ENCODE data around the gene PDGFRB. TPM values are rescaled to one million over a fixed set of nuclear protein-coding genes. Genes with fewer than 3 reads are reported as not detected.

PDGFRB gene
- polyA plus RNA-seq, 3 donors: 0.04 to 0.99 (median 0.20) TPM

DNA sequence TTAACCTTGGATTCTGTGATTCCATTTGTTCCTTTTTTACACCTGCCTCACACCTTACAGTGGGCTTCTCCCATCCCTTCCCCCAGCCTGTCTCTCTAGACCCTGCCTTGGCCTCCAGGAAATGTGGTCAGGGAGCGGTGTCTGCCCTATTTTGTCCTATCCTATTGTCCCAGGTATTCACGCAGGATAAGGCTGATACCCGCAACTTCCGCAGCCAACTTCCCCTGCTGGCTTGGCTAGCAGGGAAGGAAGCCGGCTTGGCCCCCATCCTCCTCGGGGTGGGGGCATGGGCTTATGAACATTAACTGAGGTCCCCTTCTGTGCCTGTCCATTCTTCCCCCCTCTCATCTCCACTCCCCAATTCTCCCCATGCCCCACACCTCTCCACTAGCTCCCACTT, 72.8 kb downstream of the PDGFRB start:
- Histone ChIP-seq H2AFZ (ENCODE audit: insufficient read depth, low read depth, low read length, poor library complexity, severe bottlenecking) (no peak overlapping the region), H3K9ac (ENCODE audit: insufficient read depth, low read length, poor library complexity, severe bottlenecking) (peak overlapping the region; percentile 58), H3K79me2 (ENCODE audit: insufficient read depth, low read length) (peaks cover 97% of the 10 kb centered on the region), H4K20me1 (ENCODE audit: insufficient read depth, low read length) (peaks cover 76% of the 10 kb centered on the region), H3K9me3 (replicated peaks in 1 of 2; ENCODE audit: control insufficient read depth in 1 of 2, insufficient read depth in 1 of 2, low read length in 2 of 2) (no peaks in the 10 kb centered on the region), H3K4me2 (replicated peaks; ENCODE audit: extremely low read depth, low read length, poor library complexity, severe bottlenecking) (peak overlapping the region; percentile 88), H3K36me3 (replicated peaks in 1 of 2; ENCODE audit: control insufficient read depth in 1 of 2, insufficient read depth in 2 of 2, low read length in 2 of 2) (peaks cover 36% of the 10 kb centered on the region in 2 donors), H3K27ac (ENCODE audit: low read depth in 1 of 2, low read length in 2 of 2) (peak overlapping the region; percentile 65 to 83), H3K27me3 (ENCODE audit: control insufficient read depth in 2 of 2, insufficient read depth in 2 of 2, low read length in 2 of 2) (no peaks in the 10 kb centered on the region), H3K4me1 (ENCODE audit: control insufficient read depth in 1 of 2, insufficient read depth in 2 of 2, low read length in 2 of 2) (peaks cover 60 to 68% of the 10 kb centered on the region in 2 donors), H3K4me3 (replicated peaks in 1 of 3; ENCODE audit: low read depth in 2 of 3, low read length in 3 of 3) (peak overlapping the region; percentile 61 to 87 (median 81))
- Mint-ChIP-seq H3K27ac (peak overlapping the region; percentile 91 to 96 (median 94)), H3K27me3 (ENCODE audit: low read depth in 3 of 3) (peaks cover 0 to 7% (median 5%) of the 10 kb centered on the region in 3 donors), H3K4me3 (peak overlapping the region; percentile 96 to 98), H3K4me1 (peaks cover 84% of the 10 kb centered on the region), H3K9me3 (peaks cover 0 to 2% (median 0%) of the 10 kb centered on the region in 7 donors), H3K36me3 (peaks cover 29 to 35% of the 10 kb centered on the region in 2 donors)
- intact Hi-C loops (cut with micrococcal nuclease): no loop called here
- WGBS (ENCODE audit: insufficient coverage): 2% methylated on average over 5 of the region's 6 CpGs
- TF ChIP-seq, protein P1, sequence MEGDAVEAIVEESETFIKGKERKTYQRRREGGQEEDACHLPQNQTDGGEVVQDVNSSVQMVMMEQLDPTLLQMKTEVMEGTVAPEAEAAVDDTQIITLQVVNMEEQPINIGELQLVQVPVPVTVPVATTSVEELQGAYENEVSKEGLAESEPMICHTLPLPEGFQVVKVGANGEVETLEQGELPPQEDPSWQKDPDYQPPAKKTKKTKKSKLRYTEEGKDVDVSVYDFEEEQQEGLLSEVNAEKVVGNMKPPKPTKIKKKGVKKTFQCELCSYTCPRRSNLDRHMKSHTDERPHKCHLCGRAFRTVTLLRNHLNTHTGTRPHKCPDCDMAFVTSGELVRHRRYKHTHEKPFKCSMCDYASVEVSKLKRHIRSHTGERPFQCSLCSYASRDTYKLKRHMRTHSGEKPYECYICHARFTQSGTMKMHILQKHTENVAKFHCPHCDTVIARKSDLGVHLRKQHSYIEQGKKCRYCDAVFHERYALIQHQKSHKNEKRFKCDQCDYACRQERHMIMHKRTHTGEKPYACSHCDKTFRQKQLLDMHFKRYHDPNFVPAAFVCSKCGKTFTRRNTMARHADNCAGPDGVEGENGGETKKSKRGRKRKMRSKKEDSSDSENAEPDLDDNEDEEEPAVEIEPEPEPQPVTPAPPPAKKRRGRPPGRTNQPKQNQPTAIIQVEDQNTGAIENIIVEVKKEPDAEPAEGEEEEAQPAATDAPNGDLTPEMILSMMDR (IDR thresholded peaks at IDR 0.05): no peak
- peak in 2 of 3 donors; percentile 44 to 48 for DNase-seq

DNA sequence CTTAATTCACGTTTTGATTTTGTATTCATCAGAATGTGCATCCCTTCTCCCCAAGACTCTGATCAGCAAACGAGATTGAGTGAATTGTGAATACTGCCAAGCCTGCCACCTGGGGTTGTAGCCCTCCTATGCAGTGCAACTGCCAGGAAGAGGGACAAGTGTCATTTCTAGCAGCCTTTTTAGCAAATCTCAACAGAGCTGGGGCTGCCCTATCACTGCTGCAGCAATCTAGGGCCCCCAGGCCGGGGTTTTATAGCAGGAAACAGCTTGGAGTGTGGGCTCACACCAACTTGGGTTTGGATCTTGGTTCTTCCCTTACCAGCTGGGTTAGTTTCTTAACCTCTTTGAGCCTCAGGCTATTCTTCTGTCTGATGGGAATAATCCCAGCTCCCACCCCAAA, 73.3 kb downstream of the PDGFRB start:
- peaks cover 0 to 2% (median 0%) of the 10 kb centered on the region in 7 donors for H3K9me3 Mint-ChIP-seq
- Histone ChIP-seq H3K79me2 (ENCODE audit: insufficient read depth, low read length) (peaks cover 95% of the 10 kb centered on the region), H4K20me1 (ENCODE audit: insufficient read depth, low read length) (peaks cover 81% of the 10 kb centered on the region), H3K4me3 (replicated peaks in 1 of 3; ENCODE audit: low read depth in 2 of 3, low read length in 3 of 3) (peak overlapping the region; percentile 61 to 87 (median 81)), H3K4me1 (ENCODE audit: control insufficient read depth in 1 of 2, insufficient read depth in 2 of 2, low read length in 2 of 2) (peaks cover 55 to 62% of the 10 kb centered on the region in 2 donors), H3K27me3 (ENCODE audit: control insufficient read depth in 2 of 2, insufficient read depth in 2 of 2, low read length in 2 of 2) (no peaks in the 10 kb centered on the region), H3K4me2 (replicated peaks; ENCODE audit: extremely low read depth, low read length, poor library complexity, severe bottlenecking) (peak overlapping the region; percentile 88), H3K36me3 (replicated peaks in 1 of 2; ENCODE audit: control insufficient read depth in 1 of 2, insufficient read depth in 2 of 2, low read length in 2 of 2) (peaks cover 41% of the 10 kb centered on the region in 2 donors), H3K9me3 (replicated peaks in 1 of 2; ENCODE audit: control insufficient read depth in 1 of 2, insufficient read depth in 1 of 2, low read length in 2 of 2) (no peaks in the 10 kb centered on the region), H2AFZ (ENCODE audit: insufficient read depth, low read depth, low read length, poor library complexity, severe bottlenecking) (no peak overlapping the region), H3K27ac (ENCODE audit: low read depth in 1 of 2, low read length in 2 of 2) (peak overlapping the region; percentile 65 to 83), H3K9ac (ENCODE audit: insufficient read depth, low read length, poor library complexity, severe bottlenecking) (peak overlapping the region; percentile 58)
- H3K4me3 Mint-ChIP-seq: peak overlapping the region; percentile 96 to 98
- no peak for DNase-seq
- H3K36me3 Mint-ChIP-seq: peaks cover 29 to 35% of the 10 kb centered on the region in 2 donors
- H3K4me1 Mint-ChIP-seq: peaks cover 80% of the 10 kb centered on the region
- WGBS (ENCODE audit: insufficient coverage): 8% methylated on average over 2 of the region's 3 CpGs
- H3K27ac Mint-ChIP-seq: peak overlapping the region; percentile 91 to 96 (median 94)
- intact Hi-C loops (cut with micrococcal nuclease): no loop called here
- TF ChIP-seq, protein P1 (IDR thresholded peaks at IDR 0.05): no peak
- H3K27me3 Mint-ChIP-seq (ENCODE audit: low read depth in 3 of 3): peaks cover 0 to 7% (median 3%) of the 10 kb centered on the region in 3 donors
